Activated naive CD4-positive, alpha-beta T cell treated with anti-CD3 and anti-CD28 coated beads, Interleukin-2, amount 50 U/mL, for 72 hours (primary cell): ENCODE measurements around the gene C19orf25. TPM values are rescaled to one million over a fixed set of nuclear protein-coding genes. Genes with fewer than 3 reads are reported as not detected.
"Not testable (repeated sequence)": the region's sequence is repeated elsewhere in the genome, so short reads cannot be mapped to it uniquely, and the experiment has no call there.

Source experiments
- ATAC-seq, 2 donors: fragments of 150-1000 bp; cut with Tn5 transposase; 2 replicates each; pipeline ENCODE4 v1.10.0; 2021; ENCODE audit warnings: mild to moderate bottlenecking in 2 of 2, moderate library complexity in 2 of 2
- DNase-seq, 2 donors: peaks; one replicate each; pipeline ENCODE4 v3.0.0; 2021 to 2022; ENCODE audit warnings: low spot score in 2 of 2
- H3K27ac Mint-ChIP-seq, 2 donors: one replicate each; pipeline ENCODE4 v1.8.0; 2022; ENCODE audit warnings: mild to moderate bottlenecking in 2 of 2, mixed read lengths in 2 of 2
- H3K36me3 Mint-ChIP-seq, 2 donors: one replicate each; pipeline ENCODE4 v1.8.0; 2022; ENCODE audit warnings: mixed read lengths in 2 of 2
- H3K9me3 Mint-ChIP-seq, 2 donors: one replicate each; pipeline ENCODE4 v1.8.0; 2022; ENCODE audit warnings: mixed read lengths in 2 of 2
- total RNA-seq, 2 donors: library from RNA; stranded (reverse); gene quantifications; one replicate each; pipeline ENCODE4 v1.2.3, GENCODE V29; 2022

Gene C19orf25
- total RNA-seq: 10 to 100 TPM; 24.5 to 29.3 TPM

DNA sequence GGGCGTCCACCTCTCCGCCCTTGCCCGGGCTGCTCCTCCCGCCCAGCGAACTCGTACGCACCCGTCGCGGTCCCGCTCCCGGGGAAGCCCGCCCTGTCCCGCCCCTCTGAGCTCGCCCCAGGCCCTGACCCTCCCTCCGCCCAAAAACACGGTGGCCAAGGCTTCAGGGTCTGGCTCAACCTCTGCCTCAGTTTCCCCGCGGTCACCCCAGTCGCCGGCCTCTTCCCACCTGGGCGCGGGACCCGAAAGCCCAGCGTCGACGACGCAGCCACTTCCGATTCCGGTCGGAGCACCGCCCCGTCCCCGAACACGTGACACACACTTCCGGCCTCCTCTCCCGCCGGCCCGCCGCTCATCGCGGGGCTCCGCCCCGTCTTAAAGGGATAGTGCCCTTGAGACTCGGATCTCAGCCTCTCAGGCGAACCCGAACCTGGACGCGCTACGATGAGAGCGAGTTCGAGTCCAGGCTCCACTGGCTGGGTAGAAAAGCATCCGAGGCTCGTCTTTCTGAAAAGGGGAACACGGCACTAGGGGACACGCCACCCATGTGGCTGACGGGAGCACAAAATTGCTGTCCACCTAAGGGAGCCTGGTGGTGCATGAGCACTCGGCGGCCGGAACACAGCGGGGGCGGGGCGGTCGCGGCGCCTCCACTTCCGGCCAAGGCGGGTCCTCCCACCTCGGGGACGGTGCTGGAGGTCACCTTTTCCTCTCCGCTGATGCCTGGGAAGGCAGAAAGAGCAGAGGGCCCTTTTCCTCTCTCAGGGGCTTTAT is at the start of gene C19orf25:
Gene C19orf25 (minus strand): TSS at position 282 of the 774 bp plus-strand sequence. CDS start 312 bp downstream, outside the sequence.
- DNase-seq: peak; percentile 92 to 94
- peaks cover 6% of the 10 kb centered on the region in 2 donors for H3K36me3 Mint-ChIP-seq
- H3K9me3 Mint-ChIP-seq: no peaks in the 10 kb centered on the region
- ATAC-seq: peak; percentile 98 to 99
- peak within 1 kb of the TSS; percentile 86 to 96 for H3K27ac Mint-ChIP-seq

DNA sequence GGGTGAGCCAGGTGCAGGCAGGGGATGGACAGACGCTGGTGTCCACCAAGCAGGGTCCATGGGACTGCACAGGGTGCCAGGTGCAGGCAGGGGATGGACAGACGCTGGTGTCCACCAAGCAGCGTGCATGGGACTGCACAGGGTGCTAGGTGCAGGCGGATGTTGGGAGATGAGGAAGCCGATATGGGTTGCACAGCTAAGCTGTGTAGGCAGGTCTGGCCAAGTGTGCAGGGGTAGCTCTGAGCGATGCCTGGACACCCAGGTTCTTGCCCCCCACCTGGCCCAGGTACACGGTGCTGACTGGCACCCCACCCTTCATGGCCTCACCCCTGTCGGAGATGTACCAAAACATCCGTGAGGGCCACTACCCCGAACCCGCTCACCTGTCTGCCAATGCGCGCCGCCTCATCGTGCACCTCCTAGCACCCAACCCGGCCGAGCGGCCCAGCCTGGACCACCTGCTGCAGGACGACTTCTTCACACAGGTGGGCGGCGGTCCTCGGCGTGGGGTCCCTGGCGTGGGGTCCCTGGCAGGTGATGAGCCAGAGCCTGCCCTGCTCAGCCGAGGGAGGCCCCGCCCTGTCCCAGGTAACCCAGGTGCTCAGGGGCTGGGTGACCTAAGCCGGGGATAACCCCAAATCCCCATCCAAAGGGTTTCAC is 48.8 kb upstream of the C19orf25 start:
- ATAC-seq (no peak), DNase-seq (no peak)
- Mint-ChIP-seq H3K9me3 (no peaks in the 10 kb centered on the region), H3K27ac (no peak overlapping the region), H3K36me3 (peaks cover 0 to 7% of the 10 kb centered on the region in 2 donors)

DNA sequence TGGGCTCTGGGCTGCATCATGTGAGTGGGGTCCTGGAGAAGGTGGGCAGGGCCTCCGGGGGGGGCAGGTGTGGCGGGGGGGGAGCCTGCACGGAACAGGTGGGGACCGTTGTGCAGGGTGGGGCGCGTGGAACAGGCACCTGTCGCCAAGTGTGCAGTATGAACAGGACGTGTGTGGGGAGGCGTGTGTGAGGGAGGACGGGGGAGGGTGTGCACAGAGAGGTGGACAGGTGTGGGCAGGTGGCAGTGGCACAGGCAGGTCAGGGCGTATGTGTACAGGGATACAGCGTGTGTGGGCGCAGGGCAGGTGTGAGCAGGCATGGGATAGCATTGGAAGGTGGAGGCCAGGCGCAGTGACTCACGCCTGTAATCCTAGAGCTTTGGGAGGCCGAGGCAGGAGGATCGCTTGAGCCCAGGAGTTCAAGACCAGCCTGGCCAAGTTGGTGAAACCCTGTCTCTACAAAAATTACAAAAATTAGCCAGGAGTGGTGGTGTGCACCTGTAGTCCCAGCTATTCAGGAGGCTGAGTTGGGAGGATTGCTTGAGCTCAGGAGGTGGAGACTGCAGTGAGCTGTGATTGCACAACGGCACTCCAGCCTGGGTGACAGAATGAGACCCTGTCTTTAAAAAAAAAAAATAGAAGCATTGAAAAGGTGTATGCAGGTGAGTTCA is 48.1 kb upstream of the C19orf25 start:
- ATAC-seq: no peak
- Mint-ChIP-seq H3K9me3 (no peaks in the 10 kb centered on the region), H3K27ac (no peak overlapping the region), H3K36me3 (peaks cover 0 to 7% of the 10 kb centered on the region in 2 donors)
- no peak for DNase-seq

DNA sequence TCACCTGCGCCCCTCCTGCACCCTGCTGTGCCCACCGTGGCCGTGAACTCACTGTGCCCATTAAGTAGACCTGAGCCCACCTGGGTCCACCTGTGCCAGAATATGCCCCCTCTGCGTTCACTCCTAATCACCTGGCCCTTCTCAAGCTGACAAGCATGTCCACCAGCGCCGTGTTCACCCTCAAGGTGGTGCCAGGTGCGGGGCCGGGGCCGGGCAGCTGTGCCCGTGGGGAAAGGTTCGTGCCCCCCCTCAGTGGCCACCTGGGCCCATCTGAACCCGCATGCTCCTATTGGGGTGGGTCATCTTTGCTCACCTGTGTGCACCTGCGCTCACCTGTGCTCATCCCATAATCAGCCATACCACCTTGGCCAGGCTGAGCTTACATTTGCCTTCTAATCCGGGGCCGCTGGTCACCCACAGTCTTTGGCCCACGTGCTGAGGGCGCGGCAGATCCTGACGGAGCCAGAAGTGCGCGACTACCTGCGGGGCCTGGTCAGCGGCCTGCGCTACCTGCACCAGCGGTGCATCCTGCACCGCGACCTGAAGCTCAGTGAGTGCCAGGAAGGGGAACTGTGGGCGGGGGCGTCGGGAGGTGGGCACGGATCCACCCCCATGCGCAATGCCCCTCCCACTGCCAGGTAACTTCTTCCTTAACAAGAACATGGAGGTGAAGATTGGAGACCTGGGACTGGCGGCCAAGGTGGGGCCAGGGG is 47.2 kb upstream of the C19orf25 start:
- H3K9me3 Mint-ChIP-seq: no peaks in the 10 kb centered on the region
- no peak for ATAC-seq
- no peak for DNase-seq
- H3K27ac Mint-ChIP-seq: no peak overlapping the region
- H3K36me3 Mint-ChIP-seq: peaks cover 0 to 7% of the 10 kb centered on the region in 2 donors

DNA sequence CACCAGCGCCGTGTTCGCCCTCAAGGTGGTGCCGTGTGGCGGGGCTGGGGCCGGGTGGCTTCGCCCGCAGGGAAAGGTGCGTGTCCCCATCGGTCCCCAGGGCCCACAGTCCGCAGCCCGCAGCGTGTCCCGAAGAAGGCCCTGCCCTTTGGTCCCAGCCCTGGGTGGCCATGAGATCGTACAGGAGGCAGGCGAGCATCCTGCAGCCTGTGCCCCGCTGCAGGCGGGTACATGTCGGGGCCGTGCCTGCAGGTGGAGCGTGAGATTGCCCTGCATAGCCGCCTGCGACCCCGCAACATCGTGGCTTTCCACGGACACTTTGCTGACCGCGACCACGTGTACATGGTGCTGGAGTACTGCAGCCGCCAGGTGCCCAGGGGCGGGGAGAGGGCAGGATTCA is 46.3 kb upstream of the C19orf25 start:
- DNase-seq (no peak), ATAC-seq (no peak)
- Mint-ChIP-seq H3K9me3 (no peaks in the 10 kb centered on the region), H3K36me3 (peaks cover 0 to 7% of the 10 kb centered on the region in 2 donors), H3K27ac (no peak overlapping the region)

DNA sequence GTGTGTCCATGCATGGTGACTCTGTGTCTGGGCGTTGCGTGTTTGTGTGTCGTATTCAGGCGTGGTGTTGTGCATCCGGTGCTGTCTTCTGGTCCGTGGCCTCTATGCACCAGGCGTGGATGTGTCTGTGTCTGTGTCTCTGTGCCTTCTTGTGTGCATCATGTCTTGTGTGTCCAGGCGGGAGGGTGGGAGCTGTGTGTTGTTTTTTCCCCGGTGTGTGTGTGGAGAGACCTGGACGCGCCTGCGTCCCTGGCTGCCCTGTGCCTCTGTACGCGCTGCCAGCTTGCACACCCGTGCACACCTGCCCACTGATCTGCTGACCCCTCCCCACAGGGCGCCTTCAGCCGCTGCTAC is 45.9 kb upstream of the C19orf25 start:
- no peak overlapping the region for H3K27ac Mint-ChIP-seq
- ATAC-seq (no peak), DNase-seq (no peak)
- peaks cover 0 to 7% of the 10 kb centered on the region in 2 donors for H3K36me3 Mint-ChIP-seq
- H3K9me3 Mint-ChIP-seq: no peaks in the 10 kb centered on the region

DNA sequence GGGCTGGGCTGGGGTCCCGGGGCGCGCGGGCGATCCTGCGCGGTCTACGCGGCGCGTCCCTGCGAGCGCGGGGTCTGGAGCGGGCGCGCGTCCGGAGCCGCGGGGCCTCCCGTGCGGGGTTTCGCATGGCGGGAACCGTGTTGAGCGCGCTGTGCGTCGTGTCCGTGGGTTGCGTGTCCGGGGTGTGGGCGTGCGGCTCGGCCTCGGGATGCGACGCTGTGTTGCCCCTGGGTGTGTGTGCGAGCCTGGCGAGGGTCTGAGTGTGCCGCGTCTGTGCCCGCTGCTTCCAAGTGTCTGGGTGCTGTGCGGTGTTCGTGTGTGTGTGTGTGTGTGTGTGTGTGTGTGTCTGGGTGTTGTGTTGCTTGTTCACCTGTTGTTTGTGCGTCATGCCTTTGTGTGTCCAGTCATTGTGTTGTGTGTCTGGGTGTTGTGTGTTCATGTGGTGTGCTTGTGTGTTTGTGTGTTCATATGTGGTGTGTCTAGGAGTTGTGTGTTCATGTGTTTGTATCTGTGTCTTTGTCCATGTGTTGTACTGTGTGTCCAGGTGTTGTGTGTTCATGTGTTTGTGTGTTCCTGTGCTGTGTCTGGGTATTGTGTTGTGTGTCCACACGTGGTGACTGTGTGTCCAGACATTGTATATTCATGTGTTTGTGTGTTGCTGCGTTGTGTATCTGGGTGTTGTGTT is 45.4 kb upstream of the C19orf25 start:
- Mint-ChIP-seq H3K9me3 (no peaks in the 10 kb centered on the region), H3K27ac (no peak overlapping the region), H3K36me3 (peaks cover 0 to 7% of the 10 kb centered on the region in 2 donors)
- no peak for ATAC-seq
- no peak for DNase-seq

DNA sequence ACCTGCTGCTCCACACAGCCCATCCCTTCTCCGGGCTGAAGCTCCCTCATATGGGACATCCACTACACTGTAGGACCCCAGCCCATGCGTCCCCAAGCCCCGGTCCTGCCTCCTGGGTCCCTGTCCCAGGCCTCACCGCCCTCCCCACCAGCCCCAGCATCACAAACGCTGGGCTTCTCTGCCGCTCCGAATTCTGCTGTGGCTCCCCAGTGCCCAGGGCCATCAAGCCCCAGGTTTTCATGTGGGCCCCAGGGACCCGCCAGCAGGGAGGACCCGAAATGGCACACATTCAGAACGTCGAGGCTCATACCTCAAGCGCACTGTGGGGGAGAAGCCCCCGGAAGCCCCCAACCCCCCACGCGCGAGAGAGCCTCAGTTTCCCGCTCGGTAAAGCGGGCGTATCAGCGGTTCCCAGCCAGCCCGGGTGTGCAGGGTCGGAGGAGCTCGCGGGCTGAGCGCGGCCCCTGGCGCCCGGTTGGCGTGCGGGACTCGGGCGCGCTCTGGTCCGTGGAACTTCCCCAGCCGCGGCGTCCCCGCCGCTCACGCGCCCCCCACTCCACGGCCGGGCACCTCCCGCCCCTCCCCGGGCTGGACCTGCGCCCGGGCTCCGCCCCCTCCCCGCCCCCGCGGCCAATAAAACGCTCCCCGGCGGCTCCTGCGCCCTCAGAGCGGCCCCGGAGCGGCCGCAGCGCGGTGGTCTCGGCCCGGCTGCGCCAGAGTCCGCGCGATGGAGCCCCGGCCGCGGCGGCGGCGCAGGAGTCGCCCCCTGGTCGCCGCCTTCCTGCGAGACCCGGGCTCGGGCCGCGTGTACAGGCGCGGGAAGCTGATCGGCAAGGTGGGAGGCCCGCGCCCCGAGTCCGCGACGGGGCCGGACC is 44.6 kb upstream of the C19orf25 start, which contains the start of gene PLK5:
Gene PLK5 (plus strand): TSS at position 666 of the 875 bp plus-strand sequence. CDS start 2,920 bp downstream, outside the sequence.
- ATAC-seq (no peak), DNase-seq (no peak)
- H3K36me3 Mint-ChIP-seq: peaks cover 0 to 7% of the 10 kb centered on the region in 2 donors
- H3K9me3 Mint-ChIP-seq: no peaks in the 10 kb centered on the region
- no peak within 1 kb of the TSS for H3K27ac Mint-ChIP-seq

DNA sequence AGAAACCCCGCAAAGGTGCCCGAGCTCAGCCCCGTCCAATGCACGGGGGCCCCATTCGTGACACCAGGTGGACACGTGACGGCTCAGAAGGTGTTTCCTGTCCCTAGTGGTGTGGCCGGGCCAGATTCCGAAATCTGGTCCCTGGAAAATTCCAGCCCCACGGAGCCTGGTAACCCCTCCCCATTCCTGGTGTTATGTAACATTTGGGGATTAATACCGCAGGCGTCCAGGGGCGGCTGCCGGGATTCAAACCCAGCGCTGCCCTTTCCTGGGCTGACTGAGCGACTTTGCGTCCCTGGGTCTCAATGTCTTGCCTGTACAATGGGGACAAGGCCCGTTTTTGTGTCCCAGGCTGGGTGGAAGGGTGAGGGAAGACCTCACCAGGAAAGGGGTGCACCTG is 43.8 kb upstream of the C19orf25 start:
- ATAC-seq (no peak), DNase-seq (no peak)
- Mint-ChIP-seq H3K36me3 (peaks cover 0 to 7% of the 10 kb centered on the region in 2 donors), H3K9me3 (no peaks in the 10 kb centered on the region), H3K27ac (no peak overlapping the region)

DNA sequence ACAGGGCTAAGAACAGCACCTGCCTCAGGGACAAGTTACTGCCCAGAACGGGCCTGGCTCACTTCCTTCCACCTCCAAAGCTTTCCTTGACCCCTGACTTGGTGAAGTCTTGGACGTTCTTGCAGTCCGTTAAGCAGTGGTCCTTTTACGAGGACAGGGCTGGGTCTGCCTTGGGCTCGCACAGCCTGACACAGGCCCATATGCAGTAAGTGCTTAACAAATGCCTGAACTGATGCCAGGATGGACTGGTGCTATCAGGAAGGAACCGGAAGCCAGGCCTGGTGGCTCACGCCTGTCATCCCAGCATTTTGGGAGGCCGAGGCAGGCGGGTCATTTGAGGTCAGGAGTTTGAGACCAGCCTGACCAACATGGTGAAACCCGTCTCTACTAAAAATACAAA is 43.0 kb upstream of the C19orf25 start:
- DNase-seq (no peak), ATAC-seq (no peak)
- Mint-ChIP-seq H3K9me3 (no peaks in the 10 kb centered on the region), H3K36me3 (peaks cover 0 to 7% of the 10 kb centered on the region in 2 donors), H3K27ac (no peak overlapping the region)

DNA sequence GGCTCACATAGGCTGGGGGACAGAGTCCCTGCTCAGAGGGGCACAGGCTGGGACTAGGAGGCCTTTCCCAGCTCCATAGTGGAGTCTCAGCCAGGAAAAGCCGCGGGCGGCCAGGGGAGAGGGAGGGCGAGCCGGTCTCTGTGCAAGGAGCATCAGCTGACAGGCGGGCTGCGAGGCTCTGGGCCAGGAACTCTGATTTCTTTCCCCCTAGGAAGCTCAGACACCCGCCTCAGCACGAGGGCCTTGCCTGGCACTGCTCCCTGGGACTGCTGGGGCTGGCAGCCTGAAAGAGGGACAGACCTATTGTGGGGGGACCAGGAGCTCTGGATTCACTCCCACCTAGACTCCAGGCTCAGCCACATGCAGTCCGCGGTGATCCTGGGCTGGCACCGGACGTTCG is 42.6 kb upstream of the C19orf25 start:
- ATAC-seq (no peak), DNase-seq (no peak)
- Mint-ChIP-seq H3K36me3 (peaks cover 0 to 7% of the 10 kb centered on the region in 2 donors), H3K9me3 (no peaks in the 10 kb centered on the region), H3K27ac (no peak overlapping the region)

DNA sequence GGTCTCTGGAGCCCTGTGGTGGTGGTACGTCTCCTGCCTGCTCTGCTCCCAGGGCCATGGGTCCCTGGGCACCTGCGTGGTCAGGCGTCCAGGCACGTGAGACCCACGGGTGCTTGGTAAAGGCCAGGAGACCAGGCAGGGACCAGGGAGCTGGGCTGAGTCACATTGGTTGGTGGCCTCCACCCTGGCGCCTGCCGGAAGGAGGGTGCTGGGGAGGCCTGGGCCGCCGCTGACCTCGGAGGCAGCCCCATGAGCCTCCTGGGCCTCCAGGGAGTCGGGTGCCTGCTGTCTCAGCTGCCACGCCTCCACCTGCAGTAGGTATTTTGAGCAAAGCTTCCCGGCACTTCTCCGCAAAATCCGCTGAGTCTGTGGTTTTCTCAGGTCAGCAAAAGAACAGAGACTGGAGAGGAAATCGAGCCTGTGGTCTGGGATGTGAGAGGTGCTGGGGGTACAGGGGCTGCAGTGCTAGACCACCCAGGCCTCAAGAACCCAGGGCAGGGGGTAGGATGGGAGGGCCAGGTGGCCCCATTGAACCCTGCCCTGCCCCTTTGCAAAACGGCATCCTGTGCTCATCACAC is 41.3 kb upstream of the C19orf25 start:
- Mint-ChIP-seq H3K36me3 (peaks cover 0 to 7% of the 10 kb centered on the region in 2 donors), H3K27ac (no peak overlapping the region), H3K9me3 (no peaks in the 10 kb centered on the region)
- DNase-seq (no peak), ATAC-seq (no peak)

DNA sequence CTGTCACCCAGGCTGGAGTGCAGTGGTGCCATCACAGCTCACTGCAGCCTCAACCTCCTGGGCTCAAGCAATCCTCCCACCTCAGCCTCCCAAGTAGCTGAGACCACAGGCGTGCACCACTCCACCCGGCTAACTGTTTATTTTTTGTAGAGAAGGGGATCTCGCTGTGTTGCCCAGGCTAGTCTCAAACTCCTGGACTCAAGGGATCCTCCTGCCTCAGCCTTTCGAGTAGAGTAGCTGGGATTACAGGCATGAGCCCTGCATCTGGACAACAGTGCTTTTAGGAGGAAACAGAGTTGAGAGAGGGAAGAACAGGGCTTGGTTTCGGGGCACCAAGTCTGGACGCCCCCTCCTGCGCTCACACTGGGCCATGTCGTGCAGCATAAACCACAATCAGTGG is 40.8 kb upstream of the C19orf25 start:
- not testable (repeated sequence) for H3K27ac Mint-ChIP-seq, H3K9me3 Mint-ChIP-seq, DNase-seq, ATAC-seq, H3K36me3 Mint-ChIP-seq

DNA sequence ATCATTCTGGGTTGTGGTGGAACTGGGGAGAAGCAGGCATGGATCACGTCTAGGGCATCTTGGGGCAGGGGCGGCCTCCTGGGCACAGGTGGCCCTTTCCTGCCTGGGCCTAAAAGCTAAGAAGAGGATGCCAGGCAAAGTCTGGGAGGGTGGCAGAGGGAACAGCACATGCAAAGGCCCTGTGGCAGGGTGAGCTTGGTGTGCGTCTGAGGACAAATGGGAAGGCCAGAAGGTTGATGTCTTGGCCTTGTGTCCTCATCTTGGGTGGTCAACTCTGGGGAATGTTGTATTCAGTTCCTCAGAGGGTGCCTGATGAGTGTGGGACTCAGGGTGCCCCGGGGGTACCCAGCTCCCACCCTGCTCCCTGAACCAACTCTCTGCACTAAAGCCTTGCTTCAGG is 39.5 kb upstream of the C19orf25 start:
- H3K9me3 Mint-ChIP-seq: no peaks in the 10 kb centered on the region
- H3K36me3 Mint-ChIP-seq: no peaks in the 10 kb centered on the region
- H3K27ac Mint-ChIP-seq: no peak overlapping the region
- DNase-seq (no peak), ATAC-seq (no peak)

DNA sequence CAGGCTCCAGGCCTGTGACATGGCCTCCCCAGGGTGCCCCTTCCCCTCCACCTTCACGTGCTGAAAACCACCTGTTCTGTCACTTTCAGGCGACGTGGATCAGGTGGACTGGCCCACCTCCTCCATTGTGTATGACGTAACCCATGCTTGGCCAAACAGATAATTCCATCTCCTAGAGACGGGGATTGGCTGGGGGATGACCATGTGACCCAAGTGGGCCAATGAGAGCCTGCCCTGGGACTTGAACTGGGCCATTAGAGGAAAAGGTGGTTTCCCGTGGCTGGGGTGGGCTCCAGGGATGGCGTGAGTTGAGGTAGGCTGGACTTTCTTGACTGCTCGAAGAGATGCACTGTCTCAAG is 37.4 kb upstream of the C19orf25 start:
- ATAC-seq (no peak), DNase-seq (no peak)
- Mint-ChIP-seq H3K9me3 (no peaks in the 10 kb centered on the region), H3K27ac (no peak overlapping the region), H3K36me3 (no peaks in the 10 kb centered on the region)
